Ishikawa (cell line): ENCODE data around the gene DGKD.

Source experiments
- CEBPB ChIP-seq: IDR thresholded peaks from 2 replicates; pipeline ENCODE4 v1.6.1; 2012
- CREB1 ChIP-seq: IDR thresholded peaks from 2 replicates; pipeline ENCODE4 v1.6.1; 2012; ENCODE audit warnings: low read depth
- EP300 ChIP-seq: IDR thresholded peaks from 2 replicates; pipeline ENCODE4 v1.6.1; 2012; ENCODE audit warnings: borderline replicate concordance
- FOXM1 ChIP-seq: IDR thresholded peaks from 2 replicates; pipeline ENCODE4 v1.6.1; 2012; ENCODE audit warnings: low read depth, borderline replicate concordance
- TAF1 ChIP-seq: IDR thresholded peaks from 2 replicates; pipeline ENCODE4 v1.6.1; 2012; ENCODE audit warnings: low read depth, mild to moderate bottlenecking
- TCF12 ChIP-seq: IDR thresholded peaks from 2 replicates; pipeline ENCODE4 v1.6.1; 2012; ENCODE audit warnings: low read depth
- TEAD4 ChIP-seq: IDR thresholded peaks from 2 replicates; pipeline ENCODE4 v1.6.1; 2012
- YY1 ChIP-seq: IDR thresholded peaks from 2 replicates; pipeline ENCODE4 v1.6.1; 2012; ENCODE audit warnings: low read depth
- TF ChIP-seq, protein P1 (sequence below): IDR thresholded peaks from 2 replicates; pipeline ENCODE4 v1.6.1; 2012; ENCODE audit warnings: low read depth, mild to moderate bottlenecking
- TF ChIP-seq, protein P2 (sequence below): IDR thresholded peaks from 2 replicates; pipeline ENCODE4 v1.6.1; 2012

DNA sequence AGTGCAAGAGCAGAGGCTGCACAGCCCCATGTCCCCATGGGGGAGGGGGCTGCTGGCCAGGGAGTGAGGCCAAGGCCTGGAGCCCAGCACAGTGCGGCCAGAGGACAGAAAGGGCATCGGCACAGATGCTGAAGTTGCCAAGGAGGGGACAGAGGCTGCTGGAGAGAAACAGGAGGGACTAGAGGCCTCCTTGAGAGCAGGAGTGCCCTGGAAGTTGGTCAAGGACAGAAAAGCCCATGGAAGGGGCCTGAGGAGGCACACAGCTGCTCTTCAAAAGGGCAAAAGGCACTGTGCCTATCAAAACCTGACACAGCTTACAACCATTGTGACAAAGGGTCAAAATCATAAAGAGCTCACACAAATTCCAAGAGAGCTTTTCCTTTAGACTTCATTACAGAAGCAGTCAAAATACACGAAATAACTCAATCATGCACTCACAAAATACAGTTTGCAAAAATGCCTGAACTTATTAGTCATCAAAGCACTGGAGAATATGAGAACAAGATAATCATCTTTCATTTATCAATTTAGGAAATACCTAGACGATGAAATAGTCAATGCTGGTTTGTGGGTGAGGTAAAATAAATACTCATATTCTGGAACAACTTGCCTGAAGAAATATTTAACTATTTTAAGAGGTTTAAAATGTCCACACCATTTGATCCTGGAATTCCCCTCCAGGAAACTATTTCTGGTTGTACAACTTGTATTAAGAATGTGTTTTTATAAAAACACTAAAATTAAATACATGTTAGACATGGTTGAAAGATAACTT, 132.7 kb downstream of the DGKD start:
- no peak for TF ChIP-seq EP300
- no peak for TF ChIP-seq TAF1
- no peak for TF ChIP-seq YY1
- TF ChIP-seq CEBPB, result no peak
- TF ChIP-seq, protein P1, sequence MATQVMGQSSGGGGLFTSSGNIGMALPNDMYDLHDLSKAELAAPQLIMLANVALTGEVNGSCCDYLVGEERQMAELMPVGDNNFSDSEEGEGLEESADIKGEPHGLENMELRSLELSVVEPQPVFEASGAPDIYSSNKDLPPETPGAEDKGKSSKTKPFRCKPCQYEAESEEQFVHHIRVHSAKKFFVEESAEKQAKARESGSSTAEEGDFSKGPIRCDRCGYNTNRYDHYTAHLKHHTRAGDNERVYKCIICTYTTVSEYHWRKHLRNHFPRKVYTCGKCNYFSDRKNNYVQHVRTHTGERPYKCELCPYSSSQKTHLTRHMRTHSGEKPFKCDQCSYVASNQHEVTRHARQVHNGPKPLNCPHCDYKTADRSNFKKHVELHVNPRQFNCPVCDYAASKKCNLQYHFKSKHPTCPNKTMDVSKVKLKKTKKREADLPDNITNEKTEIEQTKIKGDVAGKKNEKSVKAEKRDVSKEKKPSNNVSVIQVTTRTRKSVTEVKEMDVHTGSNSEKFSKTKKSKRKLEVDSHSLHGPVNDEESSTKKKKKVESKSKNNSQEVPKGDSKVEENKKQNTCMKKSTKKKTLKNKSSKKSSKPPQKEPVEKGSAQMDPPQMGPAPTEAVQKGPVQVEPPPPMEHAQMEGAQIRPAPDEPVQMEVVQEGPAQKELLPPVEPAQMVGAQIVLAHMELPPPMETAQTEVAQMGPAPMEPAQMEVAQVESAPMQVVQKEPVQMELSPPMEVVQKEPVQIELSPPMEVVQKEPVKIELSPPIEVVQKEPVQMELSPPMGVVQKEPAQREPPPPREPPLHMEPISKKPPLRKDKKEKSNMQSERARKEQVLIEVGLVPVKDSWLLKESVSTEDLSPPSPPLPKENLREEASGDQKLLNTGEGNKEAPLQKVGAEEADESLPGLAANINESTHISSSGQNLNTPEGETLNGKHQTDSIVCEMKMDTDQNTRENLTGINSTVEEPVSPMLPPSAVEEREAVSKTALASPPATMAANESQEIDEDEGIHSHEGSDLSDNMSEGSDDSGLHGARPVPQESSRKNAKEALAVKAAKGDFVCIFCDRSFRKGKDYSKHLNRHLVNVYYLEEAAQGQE, result no peak
- no peak for TF ChIP-seq CREB1
- TF ChIP-seq, protein P2, sequence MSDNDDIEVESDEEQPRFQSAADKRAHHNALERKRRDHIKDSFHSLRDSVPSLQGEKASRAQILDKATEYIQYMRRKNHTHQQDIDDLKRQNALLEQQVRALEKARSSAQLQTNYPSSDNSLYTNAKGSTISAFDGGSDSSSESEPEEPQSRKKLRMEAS, result no peak
- TF ChIP-seq FOXM1, result no peak
- TF ChIP-seq TCF12, result no peak
- TF ChIP-seq TEAD4, result no peak
